Measurements from ENCODE around the gene CENPX.
A peak's percentile ranks its signal among the peaks of the same experiment; 100 is the strongest.

CENPX gene

DNA sequence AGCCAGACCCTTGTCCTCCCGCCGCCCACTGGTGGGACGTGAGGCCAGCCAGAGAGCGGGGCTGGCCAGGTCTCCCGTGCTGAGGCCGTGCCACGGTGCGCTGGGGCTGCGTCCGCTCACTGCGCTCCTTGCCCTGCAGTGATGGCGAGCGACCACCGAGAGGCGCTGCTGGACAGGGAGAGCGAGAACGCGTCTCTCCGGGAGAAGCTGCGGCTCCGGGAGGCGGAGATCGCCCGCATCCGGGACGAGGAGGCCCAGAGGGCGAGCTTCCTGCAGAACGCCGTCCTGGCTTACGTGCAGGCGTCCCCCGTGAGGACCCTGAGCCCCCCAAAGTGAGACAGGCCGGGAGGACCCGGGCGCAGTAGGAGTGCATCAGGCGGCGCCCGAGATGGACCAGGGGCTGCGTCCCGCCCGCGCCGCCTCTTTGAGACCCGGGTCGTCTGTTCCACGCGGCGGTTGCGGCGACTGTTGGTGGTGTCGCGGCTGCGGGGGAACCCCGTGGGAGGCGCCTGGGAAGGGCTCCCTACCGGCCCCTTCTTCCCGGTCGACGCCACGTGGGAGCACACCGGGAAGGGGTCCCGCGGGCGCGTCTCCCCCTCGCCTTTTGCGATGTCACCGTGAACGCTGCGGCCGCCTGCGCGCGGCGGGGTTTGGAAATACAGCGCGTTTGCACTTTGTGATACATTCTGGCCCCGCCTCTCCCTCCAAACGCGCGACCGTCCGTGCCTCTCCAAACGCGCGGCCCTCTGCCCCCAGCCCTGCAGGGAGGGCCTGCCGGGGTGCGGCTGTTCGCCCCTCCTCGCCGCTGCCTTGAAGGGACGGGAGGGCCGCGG, 8.0 kb upstream of the CENPX start:
- peak; percentile 48 to 92 (median 84) for DNase-seq
- intact Hi-C loops (cut with DNase I): loop anchor here (1.0 kb wide), 1 partner anchor 124 kb away; no protein-coding TSS in a partner anchor

- intact Hi-C loops (cut with DNase I): loop anchor here (1.0 kb wide), 1 partner anchor 124 kb away; no protein-coding TSS in a partner anchor
- peak in 1 of 42 donors; percentile 9 for DNase-seq
Observed at GRCh38 chr17:82029990-82030469, 7.4 kb upstream of the CENPX start.

- DNase-seq: no peak
- intact Hi-C loops (cut with DNase I): no loop called here
Observed at GRCh38 chr17:82029391-82029790, 6.7 kb upstream of the CENPX start.

DNA sequence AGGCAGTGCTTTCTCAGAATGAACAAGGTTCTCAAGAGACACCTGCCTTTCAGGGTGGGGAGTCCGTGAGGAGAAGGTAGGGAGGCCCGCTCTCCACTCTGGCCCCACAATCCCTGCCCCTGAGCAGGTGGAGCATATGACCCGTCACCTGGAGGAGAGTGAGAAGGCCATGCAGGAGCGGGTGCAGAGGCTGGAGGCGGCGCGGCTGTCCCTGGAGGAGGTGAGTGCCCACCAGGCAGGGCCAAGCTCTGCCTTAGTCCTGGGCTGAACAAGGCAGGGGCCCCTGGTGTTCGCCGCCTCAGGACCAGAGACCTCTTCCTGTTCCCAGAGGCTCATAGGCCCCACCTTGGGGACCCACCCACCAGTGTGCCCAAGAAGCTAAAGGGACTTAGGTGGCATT, 6.3 kb upstream of the CENPX start:
- no peak for DNase-seq
- intact Hi-C loops (cut with DNase I): no loop called here

- no peak for DNase-seq
- intact Hi-C loops (cut with DNase I): no loop called here
Observed at GRCh38 chr17:82028246-82028645, 5.6 kb upstream of the CENPX start.

DNA sequence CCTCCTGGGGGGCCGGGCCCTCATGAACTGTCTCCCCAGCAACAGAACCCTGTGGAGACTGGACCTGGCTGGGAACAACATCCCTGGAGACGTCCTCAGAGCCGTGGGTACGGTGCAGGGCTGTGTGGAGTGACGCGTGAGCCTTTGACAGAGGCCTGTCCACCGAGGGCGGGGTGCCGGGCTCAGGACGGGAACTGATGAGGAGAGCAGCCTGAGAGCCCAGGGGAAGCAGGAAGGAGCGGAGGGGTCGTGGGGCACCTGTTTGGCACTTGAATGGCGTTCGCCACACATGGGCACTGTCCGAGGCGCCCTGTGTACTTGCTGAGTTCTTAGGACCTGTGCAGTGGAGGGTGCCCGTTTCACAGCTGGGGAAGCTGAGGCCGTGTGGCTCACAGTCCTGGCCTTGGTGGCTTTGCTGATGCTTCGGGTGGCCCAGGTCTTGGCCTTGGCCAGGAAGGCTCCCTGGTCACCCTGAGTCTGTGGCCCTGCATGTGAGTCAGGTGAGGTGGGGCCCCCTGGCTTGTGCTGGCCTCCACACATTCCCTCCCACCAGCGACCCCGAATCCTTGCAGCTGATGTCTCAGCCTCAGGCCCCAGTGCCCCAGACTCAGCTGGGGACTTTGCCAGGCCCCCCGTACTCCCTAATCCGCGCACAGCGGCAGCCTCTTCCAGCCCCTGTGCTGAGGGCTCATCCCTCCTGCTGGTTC, 2.9 kb upstream of the CENPX start:
- no peak for DNase-seq
- intact Hi-C loops (cut with DNase I): no loop called here

- intact Hi-C loops (cut with DNase I): loop anchor here (5.0 kb wide), 2 partner anchors 48 to 63 kb away; partner anchors contain the start of genes ASPSCR1 and NOTUM
- no peak for DNase-seq
Observed at GRCh38 chr17:82024859-82025258, 2.2 kb upstream of the CENPX start.

DNA sequence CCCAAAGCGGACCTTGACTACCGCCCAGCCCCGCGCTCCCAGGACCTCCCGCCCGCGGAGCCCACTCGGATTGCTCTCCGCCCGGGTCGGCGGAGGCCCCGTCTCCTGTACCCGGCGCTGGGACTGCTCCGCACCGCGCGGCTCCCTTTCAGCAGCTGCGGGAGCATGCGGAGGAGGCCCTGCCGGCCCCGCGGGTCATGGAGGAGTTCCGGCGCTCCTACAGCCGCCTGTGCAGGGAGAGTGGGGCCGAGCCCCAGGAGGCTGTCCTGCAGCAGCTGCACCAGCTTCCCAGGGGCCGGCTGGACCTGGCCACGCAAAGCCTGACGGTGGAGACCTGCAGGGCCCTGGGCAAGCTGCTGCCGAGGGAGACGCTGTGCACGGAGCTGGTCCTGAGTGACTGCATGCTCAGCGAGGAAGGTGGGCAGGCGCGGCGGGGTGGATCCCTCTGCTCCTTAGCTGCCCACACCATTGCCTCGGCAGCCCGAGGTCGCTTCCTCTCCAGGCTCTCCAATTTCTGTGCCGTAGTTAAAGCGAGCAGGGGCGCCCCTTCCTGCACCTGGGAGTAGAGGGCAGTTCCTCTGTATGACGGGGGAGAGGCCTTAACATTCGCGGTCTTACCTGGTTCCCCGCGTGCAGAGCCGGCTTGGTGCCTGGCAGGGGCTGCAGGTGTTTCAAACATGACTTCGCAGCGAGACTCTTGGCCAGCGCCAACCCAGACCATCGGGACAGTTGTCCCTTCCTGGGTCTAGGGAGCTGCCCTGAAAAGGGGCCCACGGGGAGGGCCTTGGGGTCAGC, 966 bp upstream of the CENPX start:
- intact Hi-C loops (cut with DNase I): loop anchor here (5.0 kb wide), 2 partner anchors 46 to 61 kb away; partner anchors contain the start of genes ASPSCR1 and NOTUM
- peak in 20 of 42 donors; percentile 22 to 72 (median 42) for DNase-seq

DNA sequence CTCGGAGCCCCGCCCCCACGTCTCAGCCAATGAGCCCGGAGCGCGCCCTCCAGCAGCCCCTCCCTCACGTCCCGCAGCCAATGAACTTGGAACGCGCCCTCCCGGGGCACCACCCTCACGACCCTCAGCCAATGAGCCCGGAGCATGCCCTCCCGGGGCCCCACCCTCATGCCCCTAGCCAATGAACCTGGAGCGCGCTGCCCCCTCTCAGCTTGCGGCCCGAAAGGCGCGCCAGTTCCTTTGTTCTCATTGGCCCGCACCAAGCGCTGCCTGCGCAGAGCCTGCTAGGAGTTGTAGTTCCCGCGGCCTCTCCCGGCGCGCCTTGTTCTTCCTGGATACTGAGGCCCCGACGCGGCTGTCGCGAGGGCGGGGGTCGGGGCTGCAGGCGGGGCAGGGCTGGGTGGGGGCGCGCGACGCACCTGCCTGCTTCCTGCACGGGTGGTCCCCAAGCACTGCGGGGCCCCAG, 336 bp upstream of the CENPX start, which contains the start of gene LRRC45:
Gene LRRC45 (plus strand): TSS at position 325 of the 466 bp plus-strand sequence. CDS start 339 bp downstream, outside the sequence.
- intact Hi-C loops (cut with DNase I): loop anchor here (5.0 kb wide), 2 partner anchors 46 to 61 kb away; partner anchors contain the start of genes ASPSCR1 and NOTUM
- DNase-seq: peak; percentile 99 to 100 (median 100)

GRCh38 chr17:82021900-82022309, 773 bp downstream of the CENPX start:
- intact Hi-C loops (cut with DNase I): loop anchor here (5.0 kb wide), 2 partner anchors 45 to 60 kb away; partner anchors contain the start of genes ASPSCR1 and NOTUM
- DNase-seq: no peak

- peak; percentile 67 to 93 (median 85) for DNase-seq
- intact Hi-C loops (cut with DNase I): loop anchor here (5.0 kb wide), 2 partner anchors 44 to 59 kb away; partner anchors contain the start of genes ASPSCR1 and NOTUM
Observed at GRCh38 chr17:82021107-82021899, 1.4 kb downstream of the CENPX start.

- peak in 1 of 42 donors; percentile 36 for DNase-seq
- intact Hi-C loops (cut with DNase I): loop anchor here (5.0 kb wide), 2 partner anchors 43 to 58 kb away; partner anchors contain the start of genes ASPSCR1 and NOTUM
Observed at GRCh38 chr17:82020572-82021106, 2.0 kb downstream of the CENPX start.

- intact Hi-C loops (cut with DNase I): loop anchor here (5.0 kb wide), 2 partner anchors 43 to 58 kb away; partner anchors contain the start of genes ASPSCR1 and NOTUM
Observed at GRCh38 chr17:82019690-82020571, 2.7 kb downstream of the CENPX start.

GRCh38 chr17:82018989-82019689, 3.5 kb downstream of the CENPX start:
- DNase-seq: no peak
- intact Hi-C loops (cut with DNase I): no loop called here

More at GRCh38 chr17:82019690-82020571, 2.7 kb downstream of the CENPX start:
- DNase-seq: peak in 29 of 42 donors; percentile 24 to 79 (median 56)

GRCh38 chr17:82018152-82018988, 4.3 kb downstream of the CENPX start:
- DNase-seq: no peak
- intact Hi-C loops (cut with DNase I): no loop called here

All from head of caudate nucleus (tissue), 42 donors.